GM19452 (cell line): ENCODE measurements around the gene PES1.
"Not testable (repeated sequence)": the region's sequence is repeated elsewhere in the genome, so short reads cannot be mapped to it uniquely, and the experiment has no call there.

Source experiments
- ATAC-seq: cut with Tn5 transposase; IDR thresholded peaks from one replicate; pipeline ENCODE4 v1.9.1; 2021; ENCODE audit not compliant: unreplicated experiment

PES1 gene

DNA sequence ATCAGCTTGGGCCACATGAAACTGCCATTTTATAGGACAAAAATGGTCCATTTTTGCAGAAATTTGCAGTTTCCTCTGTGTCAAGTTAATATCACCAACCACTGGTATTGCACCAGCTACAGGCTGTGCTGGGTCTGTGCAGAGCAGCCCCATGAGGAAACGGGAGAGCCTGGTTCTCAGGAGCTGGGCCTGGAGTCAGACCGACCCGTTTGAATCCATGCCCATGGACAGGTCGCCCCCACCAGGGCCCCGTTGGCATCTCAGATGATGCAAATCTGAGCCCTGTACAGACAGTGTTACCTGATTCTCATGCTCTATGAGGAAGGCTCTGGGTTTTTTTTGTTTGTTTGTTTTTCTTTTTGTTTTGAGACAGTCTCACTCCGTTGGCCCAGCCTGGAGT is 35.3 kb downstream of the PES1 start:
- ATAC-seq: no peak

DNA sequence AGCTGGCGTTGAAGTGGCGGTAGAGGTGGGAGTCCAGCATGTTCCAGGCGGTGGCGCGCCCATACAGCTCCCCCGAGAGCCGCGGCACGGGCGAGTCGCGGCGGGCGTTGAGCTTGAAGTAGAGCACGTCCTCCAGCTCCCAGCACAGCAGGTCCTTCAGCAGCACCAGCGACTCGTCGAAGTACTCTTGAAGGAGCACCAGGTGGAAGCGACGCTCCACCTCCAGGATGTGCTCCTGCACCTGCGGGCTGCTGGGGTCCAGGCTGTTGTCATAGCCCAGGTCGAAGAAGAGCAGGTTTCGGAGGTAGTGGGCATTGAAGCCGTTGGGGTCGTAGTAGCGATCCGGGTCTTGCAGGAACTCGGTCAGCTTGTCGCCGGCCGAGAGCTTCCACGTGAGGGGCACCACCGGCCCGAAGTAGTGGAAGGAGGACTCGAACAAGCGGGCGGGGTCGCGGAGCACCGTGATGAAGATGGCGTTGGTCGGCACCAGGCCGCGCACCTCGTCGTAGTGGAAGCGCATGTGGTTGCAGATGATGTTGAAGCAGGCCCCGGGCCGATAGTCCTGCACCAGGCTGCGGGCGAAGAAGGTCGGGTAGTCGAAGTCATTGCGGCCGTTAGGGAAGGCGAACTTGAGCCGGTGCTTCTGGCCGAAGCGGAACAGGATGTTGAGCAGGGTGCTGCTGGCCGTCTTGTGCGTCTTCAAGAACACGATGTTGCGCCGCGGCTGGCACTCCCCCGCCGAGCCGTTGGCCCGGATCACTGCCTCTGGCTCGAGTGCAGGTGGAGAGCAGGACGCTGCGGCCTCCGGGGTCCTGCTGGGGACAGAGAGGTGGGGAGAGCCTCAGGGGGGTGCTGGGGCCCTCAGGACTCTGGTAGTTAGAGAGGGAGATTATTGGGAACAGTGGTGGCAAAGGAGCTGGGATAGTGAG is 36.2 kb downstream of the PES1 start:
- ATAC-seq: no peak

DNA sequence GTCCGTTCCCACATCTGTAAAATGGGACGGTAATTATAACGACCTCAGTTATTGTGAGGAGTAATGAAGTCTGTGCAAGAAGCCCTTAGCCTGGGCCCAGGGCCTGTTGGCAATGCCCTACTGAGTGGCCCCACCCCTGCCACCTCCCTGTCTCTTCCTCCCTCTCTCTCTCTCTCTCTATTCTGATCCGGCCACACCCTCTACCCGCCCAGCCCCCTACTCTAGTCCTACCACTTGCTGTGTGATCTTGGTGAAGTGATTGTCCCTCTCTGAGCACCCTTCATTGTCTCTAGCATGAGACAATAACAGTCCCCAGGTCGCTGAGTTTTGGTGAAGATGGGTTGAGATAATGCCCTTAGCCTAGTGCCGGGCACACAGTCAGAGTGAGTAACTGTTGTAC is 37.7 kb downstream of the PES1 start:
- ATAC-seq: no peak

DNA sequence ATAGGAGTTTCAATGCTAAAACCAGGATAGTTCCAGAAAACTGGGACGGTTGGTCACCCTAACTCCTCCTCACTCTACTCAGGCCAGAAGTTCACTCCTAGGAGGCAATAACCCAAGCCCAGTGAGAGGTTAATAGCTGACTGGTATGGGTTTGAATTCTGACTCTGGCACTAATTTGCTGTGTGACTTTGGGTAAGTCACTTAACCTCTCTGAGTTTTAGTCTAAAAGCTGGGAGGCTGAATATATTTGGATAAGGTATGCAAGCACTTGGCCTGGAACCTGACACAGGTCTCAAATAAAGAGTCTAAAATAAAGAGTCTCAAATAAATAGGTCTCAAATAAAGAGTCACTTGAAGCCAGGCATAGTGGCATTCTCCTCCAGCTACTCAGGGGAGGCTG is 39.0 kb downstream of the PES1 start:
- ATAC-seq: no peak

DNA sequence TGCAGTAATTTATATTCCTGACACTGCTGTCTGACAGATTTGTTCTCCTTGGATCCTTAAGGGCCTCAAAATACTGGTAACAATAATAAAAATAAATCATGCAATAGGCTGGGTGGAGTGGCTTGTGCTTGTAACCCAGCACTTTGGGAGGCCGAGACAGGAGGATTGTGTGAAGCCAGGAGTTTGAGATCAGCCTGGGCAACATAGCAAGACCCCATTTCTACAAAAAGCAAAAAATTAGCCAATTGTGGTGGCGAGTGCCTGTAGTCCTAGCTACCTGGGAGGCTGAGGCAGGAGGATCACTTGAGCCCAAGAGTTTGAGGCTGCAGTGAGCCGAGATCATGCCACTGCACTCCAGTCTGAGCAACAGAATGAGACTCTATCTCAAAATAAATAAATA is 39.9 kb downstream of the PES1 start:
- not testable (repeated sequence) for ATAC-seq

DNA sequence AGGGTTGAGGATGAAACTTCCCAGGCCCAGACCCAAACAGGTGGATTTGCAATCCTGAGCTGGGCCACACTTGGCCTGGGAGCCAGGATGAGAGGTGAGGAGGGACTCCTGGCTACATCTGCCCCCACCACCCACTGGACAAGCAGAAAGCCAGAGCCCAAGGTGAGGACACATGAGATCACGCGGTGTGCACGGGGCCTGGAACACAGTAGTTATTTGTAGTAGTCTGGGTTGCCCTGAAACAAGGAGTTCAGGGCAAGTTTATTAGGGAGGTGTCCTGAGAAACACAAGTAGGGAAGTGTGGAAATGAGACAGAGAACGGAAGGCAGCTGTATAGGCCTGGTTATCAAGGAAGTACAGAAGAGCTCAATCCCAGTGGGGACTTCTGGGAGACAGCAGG is 44.5 kb downstream of the PES1 start:
- ATAC-seq: no peak

DNA sequence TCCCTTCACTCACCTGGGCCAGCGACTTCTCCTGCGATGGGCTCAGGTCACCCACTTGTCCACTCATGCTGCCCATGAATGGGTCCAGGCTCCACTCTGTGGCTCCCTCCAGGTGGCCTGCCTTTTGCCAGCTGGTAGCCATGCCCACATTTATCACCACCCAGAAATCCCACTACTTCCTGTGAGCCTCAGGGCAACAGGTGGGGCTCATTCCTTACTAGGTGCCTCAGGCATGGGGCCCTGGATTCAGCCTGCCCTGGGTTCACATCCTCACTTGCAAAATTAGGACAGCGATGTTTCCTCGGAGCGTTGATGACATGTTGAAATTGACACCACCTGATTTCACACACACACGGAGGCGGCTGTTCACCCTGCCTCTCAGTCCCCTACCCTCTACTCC is 45.1 kb downstream of the PES1 start, which contains the start of gene SEC14L6:
TSS of gene SEC14L6 (minus strand) at position 126 of the 400 bp plus-strand sequence. CDS start at position 67, 59 bp downstream.
- ATAC-seq: no peak

DNA sequence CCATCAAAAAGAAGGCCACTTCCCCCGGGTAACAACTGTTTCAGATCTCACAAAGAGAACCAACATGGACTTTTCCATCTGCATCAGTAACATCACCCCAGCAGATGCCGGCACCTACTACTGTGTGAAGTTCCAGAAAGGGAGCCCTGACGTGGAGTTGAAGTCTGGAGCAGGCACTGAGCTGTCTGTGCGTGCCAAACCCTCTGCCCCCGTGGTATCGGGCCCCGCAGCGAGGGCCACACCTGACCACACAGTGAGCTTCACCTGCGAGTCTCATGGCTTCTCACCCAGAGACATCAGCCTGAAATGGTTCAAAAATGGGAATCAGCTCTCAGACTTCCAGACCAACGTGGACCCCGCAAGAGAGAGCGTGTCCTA is 48.9 kb downstream of the PES1 start:
- no peak for ATAC-seq

DNA sequence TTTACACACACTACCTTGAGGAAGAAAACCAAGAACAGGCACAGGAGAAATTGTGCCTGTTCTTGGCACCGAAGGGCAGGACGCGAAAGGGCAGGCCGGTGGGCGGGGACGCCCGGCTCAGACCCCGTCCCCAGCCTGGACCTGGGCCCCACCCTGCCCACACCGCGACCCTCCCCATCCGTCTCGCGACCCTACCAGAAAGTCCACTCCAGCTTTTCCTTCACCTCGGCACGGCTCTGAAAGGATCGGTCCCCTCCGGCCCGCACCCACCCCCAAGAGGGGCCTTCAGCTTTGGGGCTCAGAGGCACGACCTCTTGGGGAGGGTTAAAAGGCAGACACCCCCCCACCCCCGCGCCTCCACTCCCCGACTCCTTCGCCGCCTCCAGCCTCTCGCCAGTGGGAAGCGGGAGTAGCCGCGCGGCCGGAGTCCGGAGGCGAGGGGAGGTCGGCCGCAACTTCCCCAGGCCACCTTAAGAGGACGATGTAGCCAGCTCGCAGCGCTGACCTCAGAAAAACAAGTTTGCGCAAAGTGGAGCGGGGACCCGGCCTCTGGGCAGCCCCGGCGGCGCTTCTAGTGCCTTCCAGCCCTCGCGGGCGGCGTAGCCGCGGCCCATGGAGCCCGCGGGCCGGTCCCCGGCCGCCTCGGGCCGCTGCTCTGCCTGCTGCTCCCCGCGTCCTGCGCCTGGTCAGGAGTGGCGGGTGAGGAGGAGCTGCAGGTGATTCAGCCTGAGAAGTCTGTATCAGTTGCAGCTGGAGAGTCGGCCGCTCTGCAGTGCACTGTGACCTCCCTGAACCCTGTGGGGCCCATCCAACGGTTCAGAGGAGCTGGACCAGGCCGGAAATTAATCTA is 49.5 kb downstream of the PES1 start:
- ATAC-seq: no peak

DNA sequence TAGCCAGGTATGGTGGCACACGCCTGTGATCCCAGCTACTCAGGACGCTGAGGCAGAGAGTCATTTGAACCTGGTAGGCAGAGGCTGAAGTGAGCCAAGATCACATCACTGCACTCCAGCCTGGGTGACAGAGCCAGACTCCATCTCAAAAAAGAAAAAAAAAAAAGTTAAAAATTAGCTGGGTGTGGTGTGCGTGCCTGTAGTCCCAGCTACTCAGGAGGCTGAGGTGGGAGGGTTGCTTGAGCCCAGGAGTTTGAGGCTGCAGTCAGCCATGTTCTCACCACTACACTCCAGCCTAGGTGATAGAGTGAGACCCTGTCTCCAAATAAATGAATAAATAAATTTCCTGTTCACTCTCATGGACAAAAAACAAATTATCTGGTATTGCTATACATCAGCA is 50.2 kb downstream of the PES1 start:
- not testable (repeated sequence) for ATAC-seq

DNA sequence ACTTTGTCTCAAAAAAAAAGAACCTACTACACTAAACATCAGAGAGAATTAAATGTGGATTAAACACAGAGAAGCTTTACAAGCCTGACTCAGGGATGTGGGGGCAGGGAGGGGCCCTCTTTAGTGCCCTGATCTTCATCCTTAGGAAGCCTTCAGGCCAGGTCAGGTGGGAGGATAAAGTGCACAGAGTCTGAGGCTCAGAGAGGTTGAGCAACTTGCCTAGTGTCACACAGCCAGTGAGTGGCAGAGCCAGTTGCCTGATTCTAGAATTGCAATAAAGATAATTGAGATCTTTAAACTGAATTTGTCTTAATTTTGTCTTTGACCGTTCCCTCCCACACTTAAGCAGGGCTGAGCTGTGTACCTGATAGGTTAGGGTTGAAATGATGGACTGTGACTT is 52.3 kb downstream of the PES1 start:
- ATAC-seq: no peak

DNA sequence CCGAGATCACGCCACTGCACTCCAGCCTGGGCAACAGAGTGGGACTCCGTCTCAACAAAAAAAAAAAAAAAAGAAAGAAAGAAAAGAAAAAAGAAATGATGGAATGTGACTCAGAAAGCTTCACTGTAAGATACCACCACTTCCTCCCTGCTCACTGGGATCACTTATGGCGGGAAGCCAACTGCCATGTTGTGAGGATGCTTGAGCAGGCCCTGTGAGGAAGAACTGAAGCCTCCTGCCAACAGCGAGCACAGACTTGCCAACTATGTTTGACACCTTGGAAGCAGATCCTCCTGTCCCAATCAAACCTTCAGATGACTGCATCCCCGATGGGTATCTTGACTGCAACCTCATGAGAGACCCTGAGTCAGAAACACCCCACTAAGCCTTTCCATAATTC is 53.4 kb downstream of the PES1 start:
- ATAC-seq: no peak

DNA sequence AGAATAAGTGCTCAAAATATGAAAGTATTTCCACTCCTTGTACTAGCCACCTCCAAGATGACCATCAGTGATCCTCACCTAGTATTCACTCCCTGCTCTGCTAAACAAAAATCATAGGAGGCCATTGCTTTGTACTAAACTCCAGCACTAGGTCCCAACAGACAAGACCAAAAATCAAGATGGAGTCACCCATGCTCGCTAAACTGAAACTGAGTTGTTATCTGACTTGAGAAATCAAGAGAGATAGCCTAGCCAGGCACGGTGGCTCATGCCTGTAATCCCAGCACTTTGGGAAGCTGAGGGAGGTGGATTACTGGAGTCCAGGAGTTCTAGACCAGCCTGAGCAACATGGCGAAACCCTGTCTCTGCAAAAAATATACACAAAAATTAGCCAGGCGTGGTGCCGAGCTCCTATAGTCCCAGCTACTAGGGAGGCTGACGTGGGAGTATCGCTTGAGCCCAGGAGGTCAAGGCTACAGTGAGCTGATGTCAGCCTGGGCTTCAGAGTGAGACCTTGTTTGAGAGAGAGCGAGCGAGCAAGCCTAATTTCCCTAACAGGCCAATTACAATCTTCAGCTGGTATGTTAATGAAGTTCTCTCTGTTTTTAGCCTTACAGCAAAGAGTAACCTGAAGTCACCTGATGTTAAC is 54.5 kb downstream of the PES1 start:
- no peak for ATAC-seq

DNA sequence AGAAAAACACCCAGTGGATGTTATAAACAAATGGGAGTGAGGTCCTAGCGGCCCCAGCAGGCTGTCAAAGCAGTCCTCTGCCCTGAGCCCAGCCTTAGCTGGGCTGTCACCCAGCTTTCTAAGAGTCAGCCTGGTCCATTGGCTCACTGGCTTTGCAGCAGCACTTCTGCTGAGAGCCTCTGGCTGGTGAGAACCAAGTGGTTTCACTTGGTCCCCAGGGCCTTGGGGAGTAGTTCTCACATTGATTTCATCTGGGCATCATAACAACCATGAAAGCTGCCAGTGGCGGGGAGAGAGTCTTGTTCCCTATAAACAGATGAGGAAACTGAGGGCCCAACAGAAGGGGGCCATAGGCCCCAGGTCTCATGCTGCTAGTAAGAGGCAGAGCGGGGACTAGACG is 56.5 kb downstream of the PES1 start:
- no peak for ATAC-seq

DNA sequence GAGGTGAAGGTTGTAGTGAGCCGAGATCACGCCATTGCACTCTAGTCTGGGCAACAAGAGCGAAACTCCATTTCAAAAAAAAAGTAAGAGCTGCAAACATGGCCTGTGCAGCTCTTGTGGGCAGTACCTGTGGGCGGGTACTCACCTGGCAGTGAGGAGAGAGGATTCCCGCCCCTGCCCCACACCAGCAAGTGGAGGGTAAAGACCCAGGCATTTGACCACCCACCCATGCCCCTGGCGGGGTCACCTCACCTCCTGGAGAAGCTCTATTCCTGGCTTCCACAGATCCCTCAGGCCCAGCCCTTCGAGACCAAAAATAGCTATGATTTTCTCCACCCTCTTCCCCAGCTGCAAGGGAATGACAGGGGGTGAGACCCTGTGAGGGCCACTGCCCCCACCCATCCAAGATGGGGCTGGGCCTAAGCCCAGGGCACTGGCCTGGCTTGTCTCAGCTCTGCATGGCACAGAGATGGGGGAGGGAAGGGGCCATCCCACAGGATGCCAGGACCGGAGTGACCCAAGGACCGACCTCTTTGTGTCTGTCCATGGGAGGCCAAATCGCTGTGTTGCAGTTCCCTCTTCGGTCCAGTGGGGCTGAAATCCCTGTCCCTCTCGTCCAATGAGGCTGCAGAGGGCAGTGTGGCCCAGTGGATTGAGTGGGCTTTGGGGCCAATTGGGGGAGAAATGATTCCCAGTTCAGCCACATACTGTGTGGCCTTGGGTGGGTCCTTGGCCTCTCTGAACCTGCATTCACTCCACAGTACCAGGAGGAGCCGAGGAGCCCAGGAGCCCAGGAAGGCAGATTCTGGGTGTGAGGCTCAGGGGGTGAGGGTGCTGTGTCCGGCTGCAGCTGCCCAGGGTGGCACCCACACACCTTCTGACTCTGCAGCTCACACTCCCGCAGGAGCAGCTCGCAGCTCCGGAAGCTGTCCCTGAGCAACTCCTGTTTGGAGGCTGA is 59.8 kb downstream of the PES1 start:
- ATAC-seq: no peak

DNA sequence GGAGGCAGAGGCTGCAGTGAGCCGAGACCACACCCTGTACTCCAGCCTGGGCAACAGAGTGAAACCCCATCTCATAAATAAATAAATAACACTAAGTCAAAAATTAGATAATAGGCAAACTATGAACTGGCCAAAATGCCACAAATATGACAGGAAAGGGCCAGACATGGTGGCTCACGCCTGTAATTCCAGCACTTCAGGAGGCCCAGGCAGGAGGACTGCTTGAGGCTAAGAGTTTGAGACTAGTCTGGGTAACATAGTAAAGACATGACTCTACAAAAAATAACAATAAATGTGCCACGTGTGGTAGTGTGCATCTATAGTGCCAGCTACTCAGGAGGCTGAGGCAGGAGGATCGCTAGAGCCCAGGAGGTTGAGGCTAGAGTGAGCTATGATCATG is 65.1 kb downstream of the PES1 start:
- no peak for ATAC-seq
